Forelimb muscle (tissue), 1 donor: ENCODE measurements around the gene LIM2. TPM values are rescaled to one million over a fixed set of nuclear protein-coding genes. Genes with fewer than 3 reads are reported as not detected.

Experiments
- DNase-seq: peaks from one replicate; pipeline ENCODE4 v3.0.0-alpha.2; 2013; ENCODE audit warnings: low read depth
- polyA plus RNA-seq: library from polyadenylated mRNA; unstranded; fragments of 120-200 nt; gene quantifications from one replicate; pipeline ENCODE4 v1.2.1, GENCODE V29; 2013; ENCODE audit not compliant: insufficient read length

LIM2 gene
- polyA plus RNA-seq, 1 donor = not detected

DNA sequence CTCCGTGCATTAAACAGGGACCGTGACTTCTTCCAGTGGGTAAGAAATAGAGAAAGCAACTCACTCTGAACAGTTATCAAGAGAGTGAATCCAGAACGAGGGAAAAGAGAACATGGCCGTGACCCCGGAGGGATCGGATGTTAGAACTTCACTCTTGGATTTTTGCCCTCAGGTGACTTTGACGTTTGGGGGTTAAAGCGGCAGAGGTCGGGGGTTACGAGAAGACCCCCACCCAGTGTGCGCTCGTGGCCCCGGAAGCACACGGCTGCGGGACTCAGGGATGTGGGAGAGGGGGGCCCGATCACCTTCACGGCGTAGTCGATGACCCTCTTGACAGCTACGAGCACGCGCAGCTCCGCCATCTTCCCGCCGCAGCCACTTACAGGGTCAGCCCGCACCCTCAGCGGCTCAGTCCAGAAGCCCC is 21.8 kb downstream of the LIM2 start, which contains the start of gene ETFB:
Gene ETFB (minus strand): TSS at position 424 of the 424 bp plus-strand sequence. CDS start 62 bp downstream, at position 362.
- no peak for DNase-seq

DNA sequence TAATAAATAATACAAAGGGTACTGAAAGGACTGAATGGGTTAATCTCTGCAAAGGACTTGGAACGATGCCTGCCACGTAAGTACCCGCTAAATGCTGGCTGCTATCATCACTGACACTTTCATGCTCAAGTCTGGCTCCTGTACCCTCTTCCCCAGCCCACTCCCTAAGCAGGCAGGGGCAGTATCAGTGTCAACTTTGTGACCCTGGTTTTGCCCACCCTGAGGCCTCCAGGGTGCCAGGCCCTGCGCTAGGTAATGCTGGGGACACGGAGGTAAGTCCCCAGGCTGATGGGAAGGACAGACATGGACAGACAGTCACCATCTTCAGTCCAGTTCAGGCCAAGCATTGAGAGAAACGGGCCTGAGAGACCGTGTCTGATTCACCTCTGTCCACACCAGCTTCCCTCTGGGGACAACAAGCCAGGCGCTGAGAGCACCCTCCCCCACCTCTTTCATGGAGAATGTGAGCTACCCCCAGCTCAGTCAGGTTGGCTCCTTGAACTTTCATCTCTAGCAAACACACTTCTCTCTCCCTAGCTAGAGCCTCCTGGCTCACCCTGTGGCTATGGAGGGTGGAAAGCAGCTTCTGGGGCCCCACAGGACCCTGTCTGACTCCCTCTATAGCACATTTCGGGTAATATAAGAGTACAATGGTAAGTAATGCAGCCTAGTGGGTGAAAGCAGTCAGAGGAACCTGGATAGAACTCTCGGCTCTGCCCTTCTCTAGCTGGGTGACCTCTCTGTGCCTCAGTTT is 22.4 kb downstream of the LIM2 start:
- no peak for DNase-seq

DNA sequence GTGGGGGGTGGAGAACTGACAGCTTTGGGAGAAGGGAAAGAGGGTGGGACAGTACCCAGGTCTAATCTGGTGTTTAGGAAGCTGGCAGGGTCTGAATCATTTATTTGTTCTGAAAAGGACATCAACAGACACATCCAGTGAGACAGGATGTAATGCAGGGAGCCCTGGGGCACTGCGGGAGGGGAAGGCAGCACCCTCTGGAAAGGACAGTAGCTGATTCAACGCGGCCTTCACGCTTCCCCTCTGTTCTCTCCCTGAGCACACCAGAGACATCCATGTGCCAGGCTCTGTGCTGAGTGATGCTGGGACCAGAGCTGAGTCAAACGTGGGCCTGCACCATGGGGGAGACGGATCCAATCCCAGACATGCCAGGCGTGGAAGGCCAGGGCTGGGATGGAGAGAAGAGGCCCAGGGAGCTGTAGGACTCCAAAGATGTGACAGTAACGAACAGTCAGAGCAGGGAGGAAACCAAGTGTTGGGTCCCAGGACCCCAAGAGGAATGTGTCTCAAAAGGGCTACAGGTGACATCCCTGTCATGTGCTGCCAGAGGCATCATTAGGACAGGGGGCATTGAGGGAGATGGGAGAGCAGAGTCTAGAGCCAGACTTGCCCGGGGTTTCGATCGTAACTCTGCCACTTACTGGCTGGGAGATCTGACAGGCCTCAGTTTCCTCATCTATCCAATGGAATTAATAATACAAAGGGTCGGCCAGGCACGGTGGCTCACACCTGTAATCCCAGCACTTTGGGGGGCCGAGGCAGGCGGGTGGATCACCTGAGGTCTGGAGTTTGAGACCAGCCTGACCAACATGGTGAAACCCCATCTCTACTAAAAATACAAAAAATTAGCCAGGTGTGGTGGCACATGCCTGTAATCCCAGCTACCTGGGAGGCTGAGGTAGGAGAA is 23.3 kb downstream of the LIM2 start:
- DNase-seq = no peak

DNA sequence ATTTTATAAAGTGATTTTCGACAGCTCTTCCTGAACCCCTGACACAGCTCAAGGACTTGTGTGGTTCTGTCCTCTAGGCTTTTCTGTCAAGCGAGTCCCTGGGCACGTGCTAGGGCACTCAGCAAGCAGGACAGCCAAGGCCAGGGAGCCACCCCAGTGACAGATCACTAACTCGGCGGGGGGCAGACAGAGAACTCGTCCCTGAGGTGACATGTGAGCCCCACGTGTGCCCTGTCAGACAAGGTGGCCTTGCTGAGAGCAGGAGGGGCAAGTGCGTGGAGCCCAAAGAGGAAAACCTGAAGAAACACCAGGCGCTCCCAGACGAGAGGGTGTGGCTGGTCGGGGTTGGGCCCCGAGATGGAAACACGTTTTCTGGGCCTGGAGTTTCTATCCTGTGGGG is 26.5 kb downstream of the LIM2 start:
- no peak for DNase-seq

DNA sequence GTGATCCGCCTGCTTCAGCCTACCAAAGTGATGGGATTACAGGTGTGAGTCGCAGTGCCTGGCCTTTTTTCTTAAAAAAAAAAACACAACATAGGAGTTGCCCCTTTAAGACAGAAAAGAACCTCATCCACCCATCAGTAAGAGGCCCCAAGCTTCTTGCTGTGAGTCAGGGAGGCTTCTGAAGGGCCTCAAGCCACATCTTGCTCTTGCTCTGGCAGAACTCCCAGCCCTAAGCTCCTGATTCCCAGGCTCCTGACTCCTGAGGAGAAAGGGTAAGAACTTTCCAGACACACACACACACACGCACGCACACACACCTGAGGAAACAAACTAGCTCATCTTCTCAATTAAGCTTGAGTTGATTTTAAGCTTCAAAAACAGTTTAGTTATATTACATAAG is 28.5 kb downstream of the LIM2 start:
- no peak for DNase-seq

DNA sequence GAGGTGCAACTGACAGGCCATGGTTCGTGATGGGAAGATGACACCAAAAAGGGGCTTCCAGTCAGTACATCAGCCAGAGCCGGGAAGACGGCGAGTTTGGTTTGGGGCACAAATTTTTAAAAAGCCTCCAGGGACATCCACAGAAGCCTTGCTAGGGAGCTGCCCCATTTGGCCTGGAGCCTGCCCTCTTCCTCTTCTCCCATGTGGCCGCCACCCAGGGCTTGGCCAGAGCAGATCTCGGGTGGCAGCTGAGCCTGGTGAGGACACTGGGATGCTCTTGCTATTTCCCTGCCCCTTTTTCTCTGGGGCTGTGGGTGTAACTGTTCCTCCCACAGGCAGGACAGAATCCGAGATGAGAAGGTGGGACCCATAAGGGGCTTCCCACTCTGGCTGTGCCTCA is 29.8 kb downstream of the LIM2 start:
- no peak for DNase-seq

DNA sequence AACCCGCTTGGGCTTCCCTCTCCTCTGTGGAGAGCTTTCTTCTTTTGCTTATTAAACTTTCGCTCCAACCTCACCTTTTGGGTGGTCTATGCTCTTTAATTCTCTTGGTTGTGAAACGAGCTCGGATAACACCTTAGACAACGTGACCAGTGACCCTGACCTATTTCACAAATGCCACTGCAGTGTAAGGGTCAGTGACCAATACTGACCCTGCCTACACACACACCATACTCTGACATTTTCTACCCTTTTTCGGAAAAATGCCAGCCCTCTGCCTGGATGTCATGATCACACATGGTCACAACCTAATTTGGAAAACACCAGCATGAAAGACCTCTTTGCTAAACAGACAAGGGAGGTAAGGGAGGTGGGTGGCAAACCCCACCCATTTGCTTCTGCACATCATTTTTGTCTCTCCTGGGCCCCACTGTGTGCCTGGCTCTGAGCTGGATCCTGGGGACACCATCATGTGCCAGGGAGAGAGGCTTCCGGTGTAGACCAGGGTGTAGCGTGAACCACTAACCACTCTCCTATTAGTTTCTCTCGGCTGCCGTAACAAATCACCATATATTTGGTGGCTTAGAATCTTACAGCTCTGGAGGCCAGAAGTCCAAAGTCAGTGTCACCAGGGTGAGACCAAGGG is 31.5 kb downstream of the LIM2 start:
- DNase-seq = no peak

DNA sequence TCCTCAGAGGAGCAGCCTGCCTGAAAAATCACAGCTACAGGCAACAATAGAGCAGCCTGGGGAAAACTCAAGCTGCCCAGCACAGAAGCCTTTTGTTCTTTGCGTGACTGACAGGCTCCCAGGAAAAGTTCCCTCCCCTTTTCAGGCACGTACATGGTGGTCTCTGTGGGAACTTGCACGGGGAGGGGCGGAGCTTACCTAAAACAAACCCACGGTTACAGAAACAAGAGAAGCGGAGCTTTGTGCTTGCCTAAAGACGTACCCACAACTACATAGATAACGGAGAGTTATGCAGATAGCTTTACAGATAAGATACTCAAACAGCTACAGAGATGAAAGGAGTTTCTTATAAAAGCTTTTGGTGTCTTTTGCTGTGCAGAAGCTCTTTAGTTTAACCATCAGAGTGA is 33.0 kb downstream of the LIM2 start:
- DNase-seq = no peak

DNA sequence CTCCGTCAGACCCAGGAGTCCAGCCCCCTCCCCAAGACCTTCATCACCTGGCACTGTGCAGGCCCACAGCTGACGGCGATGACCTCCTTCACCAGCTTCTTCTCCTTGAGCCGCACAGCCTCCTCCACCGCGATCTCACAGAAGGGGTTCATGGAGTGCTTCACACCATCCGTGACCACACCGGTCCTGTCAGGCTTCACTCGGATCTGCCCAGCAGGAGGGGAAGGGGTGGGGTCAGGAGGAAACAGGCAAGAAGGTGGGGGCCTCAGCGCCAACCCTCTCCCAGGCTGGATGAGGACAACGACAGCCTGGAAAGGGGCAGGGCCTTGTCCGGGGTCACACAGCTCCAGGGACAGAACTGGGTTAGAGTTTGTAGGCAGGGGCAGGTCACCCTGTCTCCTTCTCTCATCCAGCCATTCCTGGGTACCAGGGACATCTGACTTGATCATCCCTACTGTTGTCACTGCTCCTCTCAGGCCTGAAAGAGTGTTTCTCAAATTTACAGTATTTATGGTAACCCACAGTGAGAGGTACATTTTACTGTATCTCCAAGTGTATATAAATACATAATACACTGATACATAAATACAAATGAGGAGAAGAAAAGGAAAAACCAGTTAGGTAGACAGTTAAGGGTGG is 33.6 kb downstream of the LIM2 start:
- no peak for DNase-seq

DNA sequence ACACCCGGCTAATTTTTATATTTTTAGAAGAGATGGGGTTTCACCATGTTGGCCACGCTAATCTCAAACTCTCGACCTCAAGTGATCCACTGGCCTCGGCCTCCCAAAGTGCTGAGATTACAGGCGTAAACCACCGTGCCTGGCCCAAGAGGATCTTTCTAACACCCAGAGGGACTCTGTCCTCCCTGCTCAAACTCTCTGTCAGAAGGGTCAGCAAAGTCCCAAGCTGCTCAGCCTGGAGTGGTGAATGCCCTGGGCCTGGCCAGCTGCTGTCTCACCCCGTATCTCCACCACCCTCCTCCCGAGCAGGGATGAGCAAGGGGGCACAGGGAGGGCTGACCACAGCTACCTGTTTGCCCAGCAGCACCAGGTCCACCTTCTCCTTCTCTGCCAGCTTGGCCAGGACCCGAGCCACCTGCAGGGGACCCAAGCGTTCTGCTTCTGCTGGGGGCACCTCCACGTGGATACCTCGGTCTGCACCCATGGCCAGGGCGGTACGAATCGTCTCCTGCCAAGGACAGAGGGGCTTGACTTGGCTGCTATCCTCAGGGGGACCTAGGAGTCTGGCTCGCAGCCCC is 34.9 kb downstream of the LIM2 start:
- DNase-seq = no peak

DNA sequence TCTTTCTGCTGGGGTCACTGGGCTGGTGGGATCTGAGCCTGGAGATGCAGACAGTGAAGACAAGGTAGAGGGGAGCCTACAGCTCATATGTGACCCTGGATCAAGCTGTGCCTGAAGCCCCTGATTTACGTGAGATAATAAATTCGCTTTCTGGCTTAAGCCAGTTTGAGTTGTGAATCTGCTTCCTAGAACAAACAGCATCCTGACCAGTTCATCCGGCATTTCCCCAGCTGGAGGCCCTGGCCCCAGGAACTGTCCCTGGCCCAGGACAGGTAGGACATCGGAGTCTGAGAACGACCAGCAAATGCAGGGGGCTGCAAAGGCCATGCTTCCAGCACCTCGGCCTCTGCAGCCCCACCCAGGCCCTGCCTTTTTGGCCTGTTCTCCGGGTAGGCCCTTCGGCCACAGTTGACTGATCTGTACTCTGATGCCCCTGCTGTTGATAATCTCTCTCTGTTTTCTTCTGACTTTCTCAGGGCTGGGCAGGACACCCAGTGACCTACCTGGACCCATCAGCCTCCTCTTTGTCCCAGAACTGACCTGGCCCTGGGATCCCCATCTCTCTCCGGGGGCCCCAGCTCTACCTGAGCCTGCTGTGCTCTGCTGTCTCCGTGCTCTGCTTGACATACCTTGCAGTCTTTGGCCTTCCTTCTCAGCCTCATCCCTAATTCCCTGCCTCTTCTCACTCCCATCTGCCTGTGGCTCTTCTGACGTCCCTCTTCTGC is 36.3 kb downstream of the LIM2 start:
- no peak for DNase-seq

DNA sequence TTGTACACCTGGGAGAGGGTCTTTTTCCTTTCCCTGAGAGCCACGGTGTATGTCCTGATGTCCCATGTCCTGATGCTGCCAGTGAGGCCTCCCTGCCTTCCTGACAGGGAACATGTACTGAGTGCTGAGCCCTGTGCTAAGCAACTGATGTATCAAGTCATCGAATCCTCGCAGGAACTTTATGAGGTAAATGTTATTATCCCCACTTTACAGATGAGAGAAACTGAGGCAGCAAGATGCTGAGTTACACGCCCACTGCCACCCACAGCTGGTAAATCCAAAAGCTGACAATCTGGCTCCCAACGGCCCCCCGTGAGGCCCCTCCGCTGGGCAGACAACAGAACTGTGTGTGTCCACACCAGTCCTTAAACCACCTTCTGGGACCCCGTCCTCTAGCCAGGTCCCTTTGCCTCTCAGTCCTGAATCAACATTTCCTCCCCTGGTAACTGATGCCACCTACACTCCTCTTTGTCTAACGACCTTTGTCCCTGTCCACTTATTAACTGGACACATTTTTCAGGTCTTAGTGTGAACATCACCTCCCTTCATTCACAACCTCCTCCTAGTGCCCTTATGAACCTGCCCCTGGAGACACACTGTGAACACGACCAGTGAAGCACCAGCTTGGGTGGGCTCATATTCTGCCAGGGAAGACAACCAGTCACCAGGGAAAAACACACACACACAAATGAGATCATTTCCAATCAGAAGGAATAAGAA is 40.4 kb downstream of the LIM2 start:
- DNase-seq = no peak

DNA sequence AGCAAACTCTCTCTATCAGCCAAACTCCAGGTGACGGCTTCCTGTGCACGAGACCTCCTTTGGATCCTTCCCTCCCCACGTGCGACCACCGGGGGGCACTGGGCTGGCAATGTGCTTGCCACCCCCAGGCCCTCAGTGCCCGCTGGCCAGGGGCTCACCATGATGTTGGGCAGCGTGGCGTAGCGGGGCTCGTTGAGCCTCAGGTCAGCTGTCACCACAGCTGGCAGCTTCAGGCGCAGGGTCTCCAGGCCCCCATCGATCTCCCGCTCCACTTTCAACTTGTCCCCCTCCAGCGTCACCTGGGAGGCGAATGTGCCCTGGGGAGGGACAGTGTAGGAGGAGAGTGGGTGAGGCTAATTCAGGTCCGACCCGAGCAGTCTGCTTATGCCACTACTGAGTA is 41.0 kb downstream of the LIM2 start:
- DNase-seq = no peak

DNA sequence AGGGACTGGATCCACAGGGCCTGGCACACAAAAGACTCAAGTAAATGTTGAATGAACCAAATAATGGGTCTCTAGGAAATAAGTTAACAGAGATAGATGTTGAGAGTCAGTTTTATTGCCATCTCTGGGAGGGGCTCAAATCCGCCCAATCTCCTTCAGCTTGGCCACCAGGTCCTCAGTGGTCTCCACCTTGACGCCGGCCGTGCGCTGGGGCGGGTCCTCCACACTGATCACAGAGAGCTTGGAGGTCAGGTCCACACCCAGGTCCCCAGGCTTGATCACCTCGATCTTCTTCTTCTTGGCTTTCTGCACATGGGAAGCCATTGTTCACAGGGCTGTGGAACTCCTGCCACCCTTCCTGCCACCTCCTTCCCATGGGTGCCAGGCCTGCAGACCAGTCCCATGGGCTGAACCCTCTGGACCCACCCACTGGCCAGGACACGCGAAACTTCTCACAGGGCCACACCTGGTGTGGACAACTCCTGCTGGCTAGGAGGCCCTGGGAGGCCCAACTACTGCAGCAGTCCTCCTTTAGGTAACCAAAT is 42.6 kb downstream of the LIM2 start:
- no peak for DNase-seq

DNA sequence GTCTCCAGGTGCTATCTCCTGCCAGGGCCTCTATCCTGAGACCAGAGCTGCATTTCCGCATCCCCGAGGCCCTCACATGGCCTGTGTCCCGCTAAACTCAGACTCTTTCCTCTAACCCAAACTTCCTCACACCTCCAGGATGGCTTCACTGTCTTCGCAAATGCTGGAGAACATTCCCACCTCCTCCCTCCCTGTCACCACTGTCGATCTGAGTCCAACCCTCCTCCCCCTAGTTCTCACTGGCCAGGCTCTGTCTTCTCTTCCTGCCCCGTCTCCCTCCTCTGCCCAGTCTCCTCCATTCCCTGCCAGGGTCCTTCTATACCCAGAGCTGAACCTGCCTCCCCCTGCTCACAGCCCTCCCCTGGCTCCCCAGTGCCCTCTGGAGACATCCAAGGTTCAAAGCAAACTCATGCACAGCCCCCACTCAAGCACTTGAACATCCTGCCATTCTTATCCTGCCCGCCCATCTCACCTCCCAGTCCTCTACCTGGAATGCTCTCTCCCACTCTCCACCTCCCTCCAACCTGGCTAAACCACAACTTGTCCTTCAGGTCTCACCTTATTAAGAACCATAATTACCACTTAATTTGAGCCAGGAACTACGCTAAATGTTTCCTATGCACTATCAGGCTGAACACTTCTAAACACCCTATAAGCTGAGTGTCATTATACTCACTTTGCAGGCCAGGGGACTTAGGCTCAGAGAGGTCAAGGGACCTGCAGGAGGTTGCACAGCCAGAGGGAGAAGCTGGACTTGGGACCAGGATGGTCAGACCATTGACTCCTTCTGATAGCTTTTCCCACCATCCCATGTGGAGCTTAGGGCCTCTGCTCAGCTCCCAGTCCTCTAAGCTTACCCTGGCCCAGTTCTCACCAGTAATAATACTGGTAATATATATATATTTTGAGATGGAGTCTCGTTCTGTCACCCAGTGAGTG is 44.9 kb downstream of the LIM2 start:
- DNase-seq = no peak

DNA sequence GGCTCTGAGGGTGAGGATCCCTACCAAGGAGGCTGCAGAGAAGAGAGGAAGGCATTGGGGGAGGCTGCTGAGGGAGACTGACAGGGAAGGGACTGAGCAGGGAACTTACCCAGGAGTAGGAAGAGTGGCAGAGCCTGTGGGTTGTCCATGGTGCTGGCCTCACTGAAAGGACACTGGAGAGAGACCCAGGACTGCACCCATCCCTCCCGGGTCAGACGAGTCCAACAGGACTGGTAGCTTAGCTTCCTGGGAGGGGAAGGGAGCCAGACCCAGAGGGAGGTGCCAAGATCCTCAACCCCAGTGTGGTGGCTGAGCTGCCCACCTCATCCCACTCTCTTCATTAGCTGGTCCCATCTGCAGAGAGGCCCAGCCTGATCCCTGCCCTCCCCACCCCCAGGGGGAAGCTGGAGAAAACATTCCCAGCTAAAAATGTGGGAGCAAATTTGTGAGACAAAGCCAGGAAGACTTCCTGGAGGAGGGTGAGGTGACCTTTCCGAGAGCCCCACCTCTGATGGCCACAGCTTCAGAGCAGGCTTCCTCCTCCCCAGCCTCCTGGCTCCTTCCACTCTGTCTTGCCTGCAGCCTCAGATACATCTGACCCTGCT is 45.7 kb downstream of the LIM2 start, which contains the start of gene VSIG10L:
Gene VSIG10L (minus strand): TSS at position 164 of the 605 bp plus-strand sequence. CDS start 15 bp downstream, at position 149.
- DNase-seq = no peak

DNA sequence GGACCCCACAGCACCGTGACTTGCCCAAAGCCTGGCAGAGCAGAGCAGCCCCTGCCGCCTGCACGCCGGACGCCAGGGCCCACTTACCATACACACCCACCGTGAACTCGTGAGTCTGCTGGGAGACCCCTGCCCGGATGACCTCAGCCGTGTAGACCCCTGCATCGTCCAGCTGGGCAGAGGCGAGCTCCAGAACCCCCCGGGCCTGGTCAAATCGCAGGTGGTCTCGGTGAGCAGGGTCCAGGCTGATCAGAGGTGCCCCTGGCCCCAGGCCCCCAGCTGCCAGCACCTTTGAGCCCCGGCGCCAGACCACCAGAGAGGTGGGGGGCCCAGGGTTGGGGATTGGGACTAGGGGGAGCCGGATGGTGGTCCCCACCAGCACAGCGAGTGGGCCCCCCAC is 46.7 kb downstream of the LIM2 start:
- DNase-seq = no peak
